Upper lobe of right lung (tissue), 1 donor: Measurements from ENCODE around the gene INA. TPM values are rescaled to one million over a fixed set of nuclear protein-coding genes. Genes with fewer than 3 reads are reported as not detected.
"Not testable (repeated sequence)": the region's sequence is repeated elsewhere in the genome, so short reads cannot be mapped to it uniquely, and the experiment has no call there.

Experiments used
- ATAC-seq: fragments of 200-7000 bp; cut with Tn5 transposase; one replicate; pipeline ENCODE4 v1.9.1; 2020; ENCODE audit warnings: mild to moderate bottlenecking, moderate library complexity
- DNase-seq: peaks from one replicate; pipeline ENCODE4 v3.0.0-alpha.2; 2020
- H3K27ac ChIP-seq: fragments of 200-600 bp; one replicate; pipeline ENCODE4 v1.8.0; 2022
- H3K27me3 ChIP-seq: fragments of 200-600 bp; one replicate; pipeline ENCODE4 v1.8.0; 2022; ENCODE audit warnings: mild to moderate bottlenecking
- H3K36me3 ChIP-seq: fragments of 200-600 bp; one replicate; pipeline ENCODE4 v1.8.0; 2022
- H3K4me1 ChIP-seq: fragments of 200-600 bp; one replicate; pipeline ENCODE4 v1.8.0; 2022
- H3K4me3 ChIP-seq: fragments of 200-600 bp; one replicate; pipeline ENCODE4 v1.8.0; 2022; ENCODE audit warnings: mild to moderate bottlenecking
- H3K9me3 ChIP-seq: fragments of 200-600 bp; one replicate; pipeline ENCODE4 v1.8.0; 2022
- CTCF ChIP-seq: fragments of 200-600 bp; IDR thresholded peaks from one replicate; pipeline ENCODE4 v1.8.0; 2022; ENCODE audit warnings: antibody characterized with exemption
- intact Hi-C: fragments of 100-400 bp; cut with DNase I; formaldehyde crosslinking; loops from one replicate; pipeline ENCODE4 v1.11.0; 2022
- total RNA-seq: library from RNA; stranded (reverse); fragmentation: NEBNext Ultra II Directional; extraction: Animal tissue kit (Norgen Biotek cat#: 25700); gene quantifications from one replicate; pipeline ENCODE4 v1.2.1, GENCODE V29; 2021
- donor health status: DM: no; HTN: yes; CAD: no; lungs with severe emphysema.

INA gene
- total RNA-seq, 1 donor from 2014 or later, result not detected

- H3K4me1 ChIP-seq, result peaks cover 10% of the 10 kb centered on the region
- H3K36me3 ChIP-seq, result no peaks in the 10 kb centered on the region
- peak overlapping the region; percentile 19 for H3K27ac ChIP-seq
- peak; percentile 52 for ATAC-seq
- TF ChIP-seq CTCF, result no peak
- intact Hi-C loops, result no loop called here
- DNase-seq, result no peak
- H3K4me3 ChIP-seq, result no peak overlapping the region
- H3K27me3 ChIP-seq, result no peaks in the 10 kb centered on the region
- no peaks in the 10 kb centered on the region for H3K9me3 ChIP-seq
These were observed 44.0 kb upstream of the INA start for GRCh38 chr10:103232772-103233488.

- H3K4me1 ChIP-seq, result peaks cover 13% of the 10 kb centered on the region
- TF ChIP-seq CTCF, result no peak
- intact Hi-C loops, result no loop called here
- DNase-seq (no peak), ATAC-seq (no peak)
- no peak overlapping the region for H3K4me3 ChIP-seq
- no peaks in the 10 kb centered on the region for H3K27me3 ChIP-seq
- H3K9me3 ChIP-seq, result no peaks in the 10 kb centered on the region
- no peaks in the 10 kb centered on the region for H3K36me3 ChIP-seq
- H3K27ac ChIP-seq, result no peak overlapping the region
These were observed 41.2 kb upstream of the INA start for GRCh38 chr10:103235775-103236174.

- DNase-seq, result no peak
- intact Hi-C loops, result no loop called here
- Histone ChIP-seq H3K27ac (no peak overlapping the region), H3K4me1 (peaks cover 16% of the 10 kb centered on the region), H3K36me3 (no peaks in the 10 kb centered on the region), H3K27me3 (no peaks in the 10 kb centered on the region), H3K4me3 (no peak overlapping the region), H3K9me3 (no peaks in the 10 kb centered on the region)
- peak; percentile 28 for ATAC-seq
- TF ChIP-seq CTCF, result no peak
These were observed 38.3 kb upstream of the INA start for GRCh38 chr10:103238506-103239252.

- H3K4me1 ChIP-seq, result peaks cover 23% of the 10 kb centered on the region
- no peaks in the 10 kb centered on the region for H3K36me3 ChIP-seq
- H3K27me3 ChIP-seq, result no peaks in the 10 kb centered on the region
- peak overlapping the region; percentile 4 for H3K4me3 ChIP-seq
- peak; percentile 79 for DNase-seq
- H3K9me3 ChIP-seq, result no peaks in the 10 kb centered on the region
- intact Hi-C loops, result loop anchor here (10.0 kb wide), 1 partner anchor 327 kb away; the partner anchor contains the start of gene CNNM2
- TF ChIP-seq CTCF, result no peak
- H3K27ac ChIP-seq, result peak overlapping the region; percentile 79
- ATAC-seq, result peak; percentile 84
These were observed 35.5 kb upstream of the INA start for GRCh38 chr10:103241262-103242011.

- TF ChIP-seq CTCF, result peak; percentile 90
- intact Hi-C loops, result loop anchor here (10.0 kb wide), 1 partner anchor 330 kb away; the partner anchor contains the start of gene CNNM2
These were observed 32.2 kb upstream of the INA start for GRCh38 chr10:103244666-103245271.

GRCh38 chr10:103245587-103245986, 31.4 kb upstream of the INA start, which contains the start of gene RPEL1:
TSS of gene RPEL1 (plus strand) at chr10:103245887. CDS start at chr10:103245997, 110 bp downstream.
- intact Hi-C loops, result loop anchor here (10.0 kb wide), 1 partner anchor 331 kb away; the partner anchor contains the start of gene CNNM2
- H3K27me3 ChIP-seq, H3K27ac ChIP-seq, DNase-seq, H3K36me3 ChIP-seq, ATAC-seq, H3K4me3 ChIP-seq, H3K9me3 ChIP-seq: not testable (repeated sequence)
- H3K4me1 ChIP-seq, result peaks cover 16% of the 10 kb centered on the region

More at GRCh38 chr10:103244666-103245271, 32.2 kb upstream of the INA start:
- peak; percentile 91 for ATAC-seq
- Histone ChIP-seq H3K4me3 (no peak overlapping the region), H3K9me3 (no peaks in the 10 kb centered on the region), H3K4me1 (peaks cover 23% of the 10 kb centered on the region), H3K27ac (no peak overlapping the region), H3K27me3 (no peaks in the 10 kb centered on the region), H3K36me3 (no peaks in the 10 kb centered on the region)
- peak; percentile 74 for DNase-seq
